ENCODE measurements around the gene ASCC2.
"Not testable (repeated sequence)": the region's sequence is repeated elsewhere in the genome, so short reads cannot be mapped to it uniquely, and the experiment has no call there.

ASCC2 gene

GRCh38 chr22:29782061-29782845 lies 55.8 kb downstream of the ASCC2 start:
- DNase-seq: no peak

- no peak for DNase-seq
Observed at GRCh38 chr22:29780748-29781676, 57.1 kb downstream of the ASCC2 start.

- DNase-seq: no peak
Observed at GRCh38 chr22:29780220-29780619, 57.9 kb downstream of the ASCC2 start.

GRCh38 chr22:29773233-29773632 lies 64.8 kb downstream of the ASCC2 start:
- DNase-seq: no peak

- peak in 1 of 2 experiments; percentile 33 for DNase-seq
Observed at GRCh38 chr22:29772170-29772641, 65.9 kb downstream of the ASCC2 start.

- no peak for DNase-seq
Observed at GRCh38 chr22:29769723-29770321, 68.3 kb downstream of the ASCC2 start.

GRCh38 chr22:29768052-29768693 lies 69.9 kb downstream of the ASCC2 start:
- no peak for DNase-seq

GRCh38 chr22:29767171-29768051 lies 70.7 kb downstream of the ASCC2 start, which contains the start of gene UQCR10:
Gene UQCR10 (plus strand): TSS chr22:29767369. CDS start chr22:29767399, 30 bp downstream.
- DNase-seq: peak; percentile 77 to 88

- DNase-seq: peak; percentile 90 to 96
Observed at GRCh38 chr22:29766632-29767170, 71.4 kb downstream of the ASCC2 start, which contains the start of gene ZMAT5. Gene ZMAT5 (minus strand): TSS chr22:29767007. CDS start chr22:29748544, 18,463 bp downstream.

GRCh38 chr22:29765905-29766631 lies 72.0 kb downstream of the ASCC2 start:
- DNase-seq: peak in 1 of 2 experiments; percentile 47

- DNase-seq: no peak
Observed at GRCh38 chr22:29762263-29762662, 75.8 kb downstream of the ASCC2 start.

- no peak for DNase-seq
Observed at GRCh38 chr22:29758959-29759358, 79.1 kb downstream of the ASCC2 start.

- no peak for DNase-seq
Observed at GRCh38 chr22:29758068-29758622, 79.9 kb downstream of the ASCC2 start.

GRCh38 chr22:29757096-29757495 lies 81.0 kb downstream of the ASCC2 start:
- no peak for DNase-seq

GRCh38 chr22:29756341-29756740 lies 81.7 kb downstream of the ASCC2 start:
- DNase-seq: no peak

- no peak for DNase-seq
Observed at GRCh38 chr22:29755889-29756288, 82.2 kb downstream of the ASCC2 start.

GRCh38 chr22:29754658-29755395 lies 83.2 kb downstream of the ASCC2 start:
- DNase-seq: not testable (repeated sequence)

- DNase-seq: no peak
Observed at GRCh38 chr22:29753808-29754657, 84.0 kb downstream of the ASCC2 start.

All from NCI-H526 (cell line).